SW480 (cell line): ENCODE measurements around the gene SOS1.
A peak's percentile ranks its signal among the peaks of the same experiment; 100 is the strongest.
"Not testable (repeated sequence)": the region's sequence is repeated elsewhere in the genome, so short reads cannot be mapped to it uniquely, and the experiment has no call there.

Experiments
- DNase-seq: peaks from one replicate; pipeline ENCODE4 v3.0.0-alpha.2; 2016; ENCODE audit warnings: low spot score

Gene SOS1

DNA sequence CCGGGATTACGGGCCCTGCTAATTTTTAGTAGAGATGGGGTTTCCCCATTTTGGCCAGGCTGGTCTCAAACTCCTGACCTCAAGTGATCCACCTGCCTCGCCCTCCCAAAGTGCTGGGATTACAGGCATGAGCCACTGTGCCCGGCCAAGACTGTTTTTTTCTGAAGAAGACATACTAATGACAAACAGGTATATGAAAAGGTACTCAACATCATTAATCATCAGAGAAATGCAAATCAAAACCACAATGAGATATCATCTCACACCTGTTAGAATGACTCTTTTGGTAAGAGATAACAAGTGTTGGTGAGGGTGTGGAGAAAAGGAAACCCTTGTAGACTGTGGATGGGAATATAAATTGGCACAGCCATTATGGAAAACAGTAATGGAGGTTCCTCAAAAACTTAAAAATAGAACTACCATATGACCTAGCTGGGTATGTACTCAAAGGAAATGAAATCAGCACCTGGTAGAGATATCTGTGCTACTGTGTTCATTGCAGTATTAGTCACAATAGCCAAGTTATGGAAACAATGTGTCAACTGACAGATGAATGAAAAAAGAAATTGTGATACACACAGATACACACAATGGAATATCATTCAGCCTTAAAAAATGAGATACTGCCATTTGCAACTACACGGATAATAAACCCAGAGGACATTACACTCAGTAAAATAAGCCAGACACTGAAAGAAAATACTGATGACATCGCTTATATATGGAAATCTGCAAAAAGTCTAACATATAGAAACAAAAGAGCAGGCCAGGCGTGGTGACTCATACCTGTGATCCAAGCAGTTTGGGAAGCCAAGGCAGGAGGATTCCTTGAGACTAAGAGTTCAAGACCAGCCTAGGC is 20.8 kb downstream of the SOS1 start:
- no peak for DNase-seq

- no peak for DNase-seq
Observed at GRCh38 chr2:39099310-39099869, 21.5 kb downstream of the SOS1 start.

GRCh38 chr2:39095624-39096023 is 25.2 kb downstream of the SOS1 start:
- no peak for DNase-seq

GRCh38 chr2:39094717-39095363 is 26.0 kb downstream of the SOS1 start:
- no peak for DNase-seq

DNA sequence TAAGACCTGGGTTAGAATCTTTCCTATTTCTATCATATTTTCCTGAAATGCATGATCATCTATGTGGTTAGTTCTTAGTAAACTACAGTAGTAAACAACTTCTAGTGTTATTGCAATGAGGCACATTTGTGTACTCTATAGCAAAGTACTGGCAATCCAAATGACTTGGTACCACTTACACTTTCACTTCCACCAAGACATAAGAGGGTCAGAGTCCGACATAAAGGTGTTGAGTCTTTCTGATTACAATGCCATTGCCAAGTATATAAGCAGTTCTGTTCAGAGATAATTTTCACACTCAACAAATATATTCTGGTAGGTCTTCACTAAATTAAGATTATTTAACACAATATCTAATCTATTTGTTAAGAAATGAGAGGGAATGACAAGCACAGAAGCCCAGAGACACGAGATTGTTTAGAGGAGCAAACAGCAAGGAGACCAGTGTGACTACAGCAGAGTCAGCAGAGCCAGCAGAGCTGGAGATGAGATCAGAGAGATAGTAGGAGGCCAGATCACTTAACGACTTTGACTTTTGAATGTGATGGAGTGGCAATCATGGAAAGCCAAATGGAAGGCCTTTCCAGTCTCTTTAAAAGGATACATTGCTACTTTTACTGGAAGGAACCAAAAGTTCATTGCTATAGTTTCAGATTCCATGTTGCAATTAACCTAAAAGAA is 27.5 kb downstream of the SOS1 start:
- no peak for DNase-seq

DNA sequence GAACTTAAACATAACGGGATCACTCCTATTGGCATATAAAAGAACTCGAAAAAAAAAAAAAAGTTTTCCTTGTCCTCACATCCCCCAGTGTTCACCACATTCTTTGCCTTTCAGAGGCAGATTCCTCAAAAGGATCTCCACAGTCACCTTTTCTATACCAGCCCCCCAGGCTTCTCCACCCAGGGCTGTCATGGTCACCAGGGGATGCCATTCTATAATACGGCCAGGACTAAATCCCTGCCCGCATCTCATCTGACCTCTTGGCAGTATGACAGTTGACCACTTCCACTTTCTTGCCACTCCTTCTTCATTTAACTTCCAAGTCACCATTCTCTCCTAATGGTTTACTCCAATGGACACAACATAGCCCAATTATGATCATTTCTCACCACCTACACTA is 29.3 kb downstream of the SOS1 start:
- no peak for DNase-seq

GRCh38 chr2:39091063-39091462 is 29.8 kb downstream of the SOS1 start:
- DNase-seq = no peak

GRCh38 chr2:39080152-39080551 is 40.7 kb downstream of the SOS1 start:
- no peak for DNase-seq

DNA sequence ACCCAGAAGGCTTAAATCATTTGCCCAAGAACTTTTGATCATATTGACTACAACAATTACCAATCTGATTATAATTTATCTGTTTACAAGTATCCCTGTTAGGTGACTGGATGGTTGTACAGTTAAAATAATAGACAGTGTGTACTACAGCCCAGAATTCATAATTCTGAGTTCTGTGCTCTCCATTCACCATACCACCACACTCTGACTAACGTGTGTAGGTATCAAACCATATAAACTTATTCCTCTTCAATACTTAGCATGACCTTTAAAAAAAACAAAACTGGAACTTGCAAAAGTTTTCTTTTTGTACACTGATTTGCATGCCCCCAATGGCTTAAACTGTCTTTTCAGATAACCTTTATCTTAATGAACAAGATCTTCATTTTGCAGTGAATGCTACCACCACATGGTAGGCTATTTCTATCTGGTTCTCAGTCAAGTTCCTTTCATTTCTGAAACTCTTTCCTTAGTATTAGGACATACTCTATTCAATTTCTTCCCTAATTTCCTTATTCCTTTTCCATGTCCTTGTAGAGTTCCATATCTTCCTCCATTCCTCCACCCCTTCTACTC is 50.9 kb downstream of the SOS1 start:
- no peak for DNase-seq

GRCh38 chr2:39069136-39069515 is 51.7 kb downstream of the SOS1 start:
- no peak for DNase-seq

DNA sequence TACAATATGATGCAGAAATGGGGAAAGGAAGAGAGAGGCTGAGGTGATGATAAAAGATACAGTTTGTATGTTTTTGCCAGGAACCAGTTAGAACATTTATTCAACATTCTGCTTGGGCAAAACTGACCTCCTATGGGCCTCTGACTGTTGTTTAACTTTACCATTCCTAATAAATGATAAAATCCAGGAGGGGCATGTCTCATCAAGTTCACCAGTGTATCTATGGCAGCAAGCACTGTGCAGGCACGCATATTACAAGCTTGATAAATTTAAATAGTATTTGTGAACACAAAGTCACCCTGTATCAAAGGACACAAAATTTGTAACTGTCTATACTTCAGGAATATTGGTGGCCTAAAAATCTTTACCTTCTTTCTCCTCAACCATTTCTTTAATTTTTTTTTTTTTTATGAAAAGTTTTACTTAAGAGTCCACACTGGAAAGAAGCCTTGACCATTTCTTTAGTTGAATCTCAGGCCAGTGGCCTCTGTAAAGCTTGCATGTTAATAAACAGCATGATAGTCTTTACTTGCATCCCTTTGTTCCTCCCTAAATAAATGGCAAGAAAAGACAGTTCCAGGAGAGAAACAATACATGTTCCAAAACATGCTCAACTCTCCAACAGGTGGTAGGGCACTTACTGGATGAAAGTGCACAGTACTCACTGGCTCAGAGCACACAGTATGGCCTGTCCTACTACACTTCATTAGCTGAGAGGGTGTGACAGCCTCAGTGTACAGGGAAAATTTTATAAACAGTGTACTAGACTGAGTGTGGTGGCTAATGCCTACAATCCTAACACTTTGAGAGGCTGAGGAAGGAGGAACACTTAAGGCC is 52.3 kb downstream of the SOS1 start:
- no peak for DNase-seq

DNA sequence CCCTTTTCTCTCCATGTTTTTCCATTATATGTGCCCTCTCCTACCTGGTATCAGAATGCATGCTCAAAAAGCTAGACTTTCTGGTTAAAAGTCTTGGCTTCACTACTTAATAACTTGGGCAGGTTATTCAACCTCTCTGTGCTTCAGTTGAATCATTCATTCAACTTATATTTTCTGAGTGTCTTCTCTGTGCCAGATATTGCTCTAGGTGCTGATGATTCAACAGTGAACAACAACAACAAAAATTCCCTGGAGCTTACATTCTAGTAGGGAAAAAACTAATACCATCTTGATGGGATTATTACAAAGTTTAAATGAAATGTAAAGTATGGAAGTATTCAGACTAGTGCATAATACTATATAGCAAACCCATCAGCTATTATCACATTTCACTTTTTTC is 55.2 kb downstream of the SOS1 start:
- no peak for DNase-seq

DNA sequence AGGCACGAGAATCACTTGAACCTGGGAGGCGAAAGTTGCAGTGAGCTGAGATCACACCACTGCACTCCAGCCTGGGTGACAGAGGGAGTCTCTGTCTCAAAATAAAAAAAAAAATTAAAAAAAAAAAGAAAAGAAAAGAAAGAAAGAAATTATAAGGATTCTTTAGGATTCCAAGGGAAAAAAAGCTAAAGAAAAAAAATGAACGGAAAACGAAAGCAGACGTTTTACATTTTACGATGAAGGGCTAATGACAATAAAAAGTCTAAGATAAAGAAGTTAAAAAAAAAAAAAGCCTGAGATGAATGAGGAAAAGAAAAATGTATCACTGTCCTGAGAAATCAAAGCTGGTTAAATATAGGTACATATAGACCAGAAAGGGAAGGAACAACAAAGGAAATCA is 58.5 kb downstream of the SOS1 start:
- no peak for DNase-seq

- DNase-seq = no peak
Observed at GRCh38 chr2:39061280-39061679, 59.6 kb downstream of the SOS1 start.

- peak; percentile 59 for DNase-seq
Observed at GRCh38 chr2:39059366-39059952, 61.4 kb downstream of the SOS1 start.

DNA sequence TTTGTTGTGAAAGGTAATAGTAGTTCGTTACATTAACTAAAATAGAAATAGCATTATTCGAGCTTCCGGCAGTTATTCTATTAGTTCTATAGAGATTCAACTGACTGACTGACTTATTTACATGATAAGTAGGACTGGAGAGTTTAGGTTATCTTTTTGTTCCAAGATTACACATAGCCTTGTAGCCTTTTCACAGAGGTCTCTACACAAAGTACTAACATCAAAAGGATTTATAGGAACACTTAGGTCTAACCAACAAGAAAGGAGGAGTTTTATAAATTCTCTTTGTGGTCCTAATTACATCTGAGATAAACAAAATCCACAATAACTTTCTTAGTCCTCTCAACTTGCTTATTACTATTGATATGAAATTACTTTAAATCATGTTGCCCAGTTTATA is 62.8 kb downstream of the SOS1 start:
- DNase-seq = no peak

DNA sequence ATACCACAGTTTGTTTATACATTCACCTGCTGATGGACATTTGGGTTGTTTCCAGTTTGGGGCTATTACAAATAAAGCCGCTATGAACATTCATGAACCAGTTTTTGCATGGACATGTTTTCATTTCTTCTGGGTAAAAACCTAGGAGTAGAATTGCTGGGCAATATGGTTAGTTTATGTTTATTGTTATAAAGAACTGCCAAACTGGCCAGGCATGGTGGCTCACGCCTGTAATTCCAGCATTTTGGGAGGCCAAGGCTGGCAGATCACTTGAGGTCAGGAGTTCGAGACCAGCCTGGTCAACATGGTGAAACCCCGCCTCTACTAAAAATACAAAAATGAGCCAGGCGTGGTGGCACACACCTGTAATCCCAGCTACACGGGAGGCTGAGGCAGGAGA is 68.2 kb downstream of the SOS1 start:
- DNase-seq = not testable (repeated sequence)

- DNase-seq = no peak
Observed at GRCh38 chr2:39050109-39050508, 70.7 kb downstream of the SOS1 start.

- DNase-seq = no peak
Observed at GRCh38 chr2:39039072-39039471, 81.8 kb downstream of the SOS1 start.

DNA sequence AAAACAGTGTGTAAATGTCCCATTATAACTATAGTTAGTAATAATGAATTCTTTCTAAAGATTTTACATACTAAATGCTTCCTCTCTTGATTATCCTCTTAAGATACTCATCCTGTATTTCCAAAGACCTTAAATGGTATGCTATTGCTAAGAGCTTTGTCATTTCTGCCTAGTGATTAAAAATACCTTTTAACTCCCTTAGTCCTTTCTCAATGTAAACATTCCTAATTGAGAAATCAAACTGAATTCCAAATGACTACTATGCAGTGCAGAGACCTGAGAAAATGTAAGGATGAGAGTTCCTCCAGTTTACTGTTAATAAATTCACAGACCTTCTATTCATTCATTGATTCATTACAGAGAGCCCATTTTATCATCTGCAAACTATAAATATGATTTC is 86.9 kb downstream of the SOS1 start:
- DNase-seq = no peak

DNA sequence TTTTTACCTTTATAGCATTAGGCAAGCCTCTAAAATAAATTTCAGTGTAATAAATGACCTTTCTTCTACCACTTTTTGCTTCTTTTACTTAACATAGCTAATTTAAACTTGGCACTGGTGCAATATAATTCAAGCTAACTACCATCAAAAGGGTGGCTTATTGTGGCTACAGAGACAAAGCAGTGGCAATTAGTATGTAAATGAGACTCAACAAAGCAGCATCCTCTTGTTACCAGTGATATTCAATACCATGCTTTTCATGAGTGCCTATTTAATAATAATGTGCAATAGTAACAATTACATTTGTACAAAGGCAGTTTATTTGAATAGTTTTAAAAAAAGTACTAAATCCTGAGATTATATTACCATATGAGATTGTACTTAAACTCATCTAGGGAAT is 93.4 kb downstream of the SOS1 start:
- no peak for DNase-seq
